ENCODE results near the gene ERGIC2. TPM values are rescaled to one million over a fixed set of nuclear protein-coding genes. Genes with fewer than 3 reads are reported as not detected.
"Not testable (repeated sequence)": the region's sequence is repeated elsewhere in the genome, so short reads cannot be mapped to it uniquely, and the experiment has no call there.

ERGIC2 gene
- total and polyA plus RNA-seq, 11 donors = 45.5 to 134 (median 84.8) TPM

- no peak for TF ChIP-seq CTCF (IDR thresholded peaks at IDR 0.05)
- no peak for TF ChIP-seq POLR2A (IDR thresholded peaks at IDR 0.05)
- Histone ChIP-seq H3K4me1 (no peaks in the 10 kb centered on the region), H3K27me3 (no peaks in the 10 kb centered on the region), H3K4me3 (no peak overlapping the region), H3K27ac (no peak overlapping the region), H3K9me3 (no peaks in the 10 kb centered on the region), H3K36me3 (no peaks in the 10 kb centered on the region)
- WGBS, 4 donors = 76 to 90% (median 86%) methylated on average over 1 of the region's 1 CpG
- no peak for DNase-seq
- intact Hi-C loops (cut with DNase I) = no loop called here
- ATAC-seq = no peak
Observed at GRCh38 chr12:29395356-29395755, 14.4 kb upstream of the ERGIC2 start.

GRCh38 chr12:29390419-29390818 is 9.4 kb upstream of the ERGIC2 start:
- ATAC-seq; intact Hi-C loops (cut with DNase I); DNase-seq; H3K9me3 ChIP-seq; H3K4me1 ChIP-seq; H3K36me3 ChIP-seq; H3K27ac ChIP-seq; H3K27me3 ChIP-seq: not testable (repeated sequence)
- peak overlapping the region in 1 of 12 donors; percentile 35 for H3K4me3 ChIP-seq
- 32 to 56% (median 47%) methylated on average over 3 of the region's 3 CpGs for WGBS, 4 donors

GRCh38 chr12:29389295-29389919 is 8.4 kb upstream of the ERGIC2 start:
- WGBS, 4 donors = 92 to 96% (median 93%) methylated on average over 65 of the region's 65 CpGs
- no peak for ATAC-seq
- peak overlapping the region in 3 of 12 donors; percentile 16 to 35 (median 32) for H3K4me3 ChIP-seq

GRCh38 chr12:29386084-29386680 is 5.2 kb upstream of the ERGIC2 start:
- WGBS, 4 donors = 80 to 97% (median 96%) methylated on average over 1 to 36 of the region's 36 CpGs
- not testable (repeated sequence) for DNase-seq, H3K36me3 ChIP-seq, H3K27me3 ChIP-seq, H3K4me3 ChIP-seq, H3K27ac ChIP-seq, H3K9me3 ChIP-seq, H3K4me1 ChIP-seq, ATAC-seq
- intact Hi-C loops (cut with DNase I) = loop anchor here in 1 of 10 donors (10.0 kb wide), 1 partner anchor 1309 kb away; the partner anchor contains the start of gene IPO8

More at GRCh38 chr12:29389295-29389919, 8.4 kb upstream of the ERGIC2 start:
- TF ChIP-seq CTCF (IDR thresholded peaks at IDR 0.05) (no peak), POLR2A (IDR thresholded peaks at IDR 0.05) (no peak)
- Histone ChIP-seq H3K9me3 (no peaks in the 10 kb centered on the region), H3K27me3 (no peaks in the 10 kb centered on the region), H3K4me1 (no peaks in the 10 kb centered on the region), H3K27ac (peak overlapping the region in 1 of 12 donors; percentile 15), H3K36me3 (no peaks in the 10 kb centered on the region)
- peak in 2 of 5 donors; percentile 26 to 60 for DNase-seq
- intact Hi-C loops (cut with DNase I) = loop anchor here in 1 of 10 donors (10.0 kb wide), 1 partner anchor 1305 kb away; the partner anchor contains the start of gene IPO8

GRCh38 chr12:29385194-29385593 is 4.2 kb upstream of the ERGIC2 start:
- H3K4me1 ChIP-seq, H3K9me3 ChIP-seq, H3K27ac ChIP-seq, H3K27me3 ChIP-seq, ATAC-seq, H3K4me3 ChIP-seq, H3K36me3 ChIP-seq: not testable (repeated sequence)
- WGBS, 4 donors = 91 to 95% (median 94%) methylated on average over 15 to 17 of the region's 17 CpGs
- intact Hi-C loops (cut with DNase I) = loop anchor here in 1 of 10 donors (10.0 kb wide), 1 partner anchor 1310 kb away; the partner anchor contains the start of gene IPO8
- peak in 1 of 5 donors; percentile 55 for DNase-seq

Measured in heart left ventricle (tissue), 16 donors.